H1 (cell line): ENCODE data around the gene ABI3. TPM values are rescaled to one million over a fixed set of nuclear protein-coding genes. Genes with fewer than 3 reads are reported as not detected.
A peak's percentile ranks its signal among the peaks of the same experiment; 100 is the strongest.

Source experiments
- CTCF ChIA-PET: fragments of 300-600 bp; sonication (Branson Sonifier 250); formaldehyde crosslinking; loops from one replicate; lab custom pipeline; 2021; ENCODE audit not compliant: partially characterized antibody; lab: Charles Lee
- POLR2A ChIA-PET: fragments of 300-600 bp; sonication (Branson Sonifier 250); formaldehyde crosslinking; loops from one replicate; lab custom pipeline; 2021; ENCODE audit warnings: inconsistent platforms; ENCODE audit not compliant: partially characterized antibody; lab: Charles Lee
- DNase-seq, 2 experiments: peaks; one replicate each; pipeline versions ENCODE4 v3.0.0 to v3.0.0-alpha.2; 2010 to 2022; ENCODE audit warnings: low spot score in 2 of 2, low read depth in 1 of 2, mixed read lengths in 1 of 2
- FAIRE-seq: peaks from 2 replicates; lab custom pipeline; 2011; peaks lifted over from hg19 to GRCh38; lab: Jason Lieb, UNC
- H2AFZ ChIP-seq: 2 replicates; pipeline ENCODE4 v1.8.1; 2012; ENCODE audit warnings: low read length, inconsistent platforms
- H2AK5ac ChIP-seq: 2 replicates; pipeline ENCODE4 v1.6.1; 2013; ENCODE audit warnings: low read depth, low read length
- H2BK120ac ChIP-seq: replicated peaks from 2 replicates; pipeline ENCODE3; 2013; ENCODE audit warnings: low read depth, low read length, inconsistent platforms
- H2BK12ac ChIP-seq: 2 replicates; pipeline ENCODE4 v1.6.1; 2013; ENCODE audit warnings: low read depth, low read length
- H2BK15ac ChIP-seq: 2 replicates; pipeline ENCODE4 v1.6.1; 2013; ENCODE audit warnings: low read length
- H2BK20ac ChIP-seq: 2 replicates; pipeline ENCODE4 v1.6.1; 2013; ENCODE audit warnings: low read length
- H2BK5ac ChIP-seq: 2 replicates; pipeline ENCODE4 v1.6.1; 2013; ENCODE audit warnings: low read depth, low read length
- H3K14ac ChIP-seq: 2 replicates; pipeline ENCODE4 v1.6.1; 2013; ENCODE audit warnings: inconsistent platforms; ENCODE audit not compliant: insufficient read length
- H3K18ac ChIP-seq: 2 replicates; pipeline ENCODE4 v1.6.1; 2013; ENCODE audit warnings: low read length; ENCODE audit errors: extremely low read depth
- H3K23ac ChIP-seq: 2 replicates; pipeline ENCODE4 v1.6.1; 2013; ENCODE audit warnings: inconsistent platforms; ENCODE audit not compliant: insufficient read length
- H3K23me2 ChIP-seq: 2 replicates; pipeline ENCODE4 v1.6.1; 2013; ENCODE audit warnings: low read depth, low read length
- H3K27ac ChIP-seq: 2 replicates; pipeline ENCODE4 v1.6.1; 2011; ENCODE audit warnings: low read depth, low read length, inconsistent platforms
- H3K27me3 ChIP-seq, 4 experiments: replicated peaks in 1 of 4; 1 replicate in 1 of 4; 2 replicates in 3 of 4; pipeline versions ENCODE4 v1.6.1 to v1.8.1; 2011 to 2013; ENCODE audit warnings: low read length in 3 of 4, mild to moderate bottlenecking in 3 of 4, inconsistent platforms in 2 of 4, mixed read lengths in 2 of 4, moderate library complexity in 1 of 4; ENCODE audit not compliant: control insufficient read depth in 3 of 4, insufficient read depth in 3 of 4; ENCODE audit errors: extremely low read depth in 1 of 4
- H3K36me3 ChIP-seq, 4 experiments: 2 replicates each; pipeline versions ENCODE4 v1.6.1 to v1.8.1; 2011 to 2013; ENCODE audit warnings: mild to moderate bottlenecking in 4 of 4, low read length in 3 of 4, moderate library complexity in 2 of 4, control low read depth in 1 of 4, inconsistent platforms in 1 of 4; ENCODE audit not compliant: insufficient read depth in 4 of 4, control insufficient read depth in 2 of 4
- H3K4ac ChIP-seq: replicated peaks from 2 replicates; pipeline ENCODE3; 2013; ENCODE audit warnings: low read length, low read depth, mixed read lengths, inconsistent platforms; ENCODE audit not compliant: insufficient read length
- H3K4me1 ChIP-seq, 4 experiments: replicated peaks in 1 of 4; 1 replicate in 1 of 4; 2 replicates in 3 of 4; pipeline versions ENCODE4 v1.6.1 to v1.8.1; 2011 to 2013; ENCODE audit warnings: low read length in 3 of 4, inconsistent platforms in 2 of 4, mixed read lengths in 1 of 4; ENCODE audit not compliant: insufficient read depth in 4 of 4, control insufficient read depth in 3 of 4
- H3K4me2 ChIP-seq, 2 experiments: 2 replicates each; pipeline versions ENCODE4 v1.6.1 to v1.8.1; 2011 to 2013; ENCODE audit warnings: low read depth in 2 of 2, low read length in 2 of 2, control low read depth in 1 of 2, inconsistent platforms in 1 of 2, mild to moderate bottlenecking in 1 of 2; ENCODE audit not compliant: insufficient read depth in 1 of 2
- H3K4me3 ChIP-seq, 4 experiments: fragments of 200-600, 300-600 bp in 1 of 4; sonication (generic), shearing (Covaris generic), sonication (Bioruptor Twin) in 1 of 4; 2 replicates each; pipeline versions ENCODE4 v1.5.1 to v1.8.1; 2011 to 2016; ENCODE audit warnings: low read length in 4 of 4, low read depth in 3 of 4, control low read depth in 2 of 4, inconsistent platforms in 2 of 4, mild to moderate bottlenecking in 2 of 4, mixed read lengths in 1 of 4, moderate library complexity in 1 of 4; ENCODE audit not compliant: insufficient read depth in 2 of 4; ENCODE audit errors: extremely low read depth in 1 of 4
- H3K56ac ChIP-seq: replicated peaks from 2 replicates; pipeline ENCODE3; 2013; ENCODE audit warnings: low read depth, mild to moderate bottlenecking, mixed read lengths, low read length, inconsistent platforms; ENCODE audit not compliant: insufficient read length
- H3K79me1 ChIP-seq: 2 replicates; pipeline ENCODE4 v1.6.1; 2013; ENCODE audit warnings: low read depth, low read length, control low read depth
- H3K79me2 ChIP-seq, 2 experiments: 2 replicates each; pipeline versions ENCODE4 v1.6.1 to v1.8.1; 2012 to 2013; ENCODE audit warnings: low read length in 2 of 2, mild to moderate bottlenecking in 2 of 2, inconsistent platforms in 1 of 2; ENCODE audit not compliant: insufficient read depth in 2 of 2, control insufficient read depth in 1 of 2
- H3K9ac ChIP-seq, 4 experiments: replicated peaks in 1 of 4; 1 replicate in 1 of 4; 2 replicates in 3 of 4; pipeline versions ENCODE4 v1.6.1 to v1.8.1; 2011 to 2013; ENCODE audit warnings: low read depth in 3 of 4, low read length in 3 of 4, control low read depth in 2 of 4, mild to moderate bottlenecking in 2 of 4, moderate library complexity in 2 of 4, inconsistent platforms in 1 of 4; ENCODE audit errors: extremely low read depth in 1 of 4
- H3K9me3 ChIP-seq, 2 experiments: 2 replicates each; pipeline versions ENCODE4 v1.6.1 to v1.8.1; 2012 to 2013; ENCODE audit warnings: mild to moderate bottlenecking in 2 of 2, moderate library complexity in 2 of 2, control low read depth in 1 of 2, inconsistent platforms in 1 of 2, low read depth in 1 of 2, low read length in 1 of 2, mixed read lengths in 1 of 2; ENCODE audit not compliant: insufficient read depth in 2 of 2
- H4K20me1 ChIP-seq, 2 experiments: replicated peaks in 1 of 2; 2 replicates each; pipeline versions ENCODE3 to v1.8.1; 2011 to 2013; ENCODE audit warnings: inconsistent platforms in 2 of 2, low read length in 2 of 2, mild to moderate bottlenecking in 1 of 2; ENCODE audit not compliant: insufficient read depth in 2 of 2, control insufficient read depth in 1 of 2
- H4K5ac ChIP-seq: 2 replicates; pipeline ENCODE4 v1.6.1; 2013; ENCODE audit warnings: low read length, low read depth, mixed read lengths, inconsistent platforms; ENCODE audit not compliant: insufficient read length
- H4K8ac ChIP-seq: 2 replicates; pipeline ENCODE4 v1.8.0; 2013; ENCODE audit warnings: mild to moderate bottlenecking, moderate library complexity, low read length, inconsistent platforms; ENCODE audit not compliant: insufficient read depth; ENCODE audit errors: extremely low read depth
- H4K91ac ChIP-seq: replicated peaks from 2 replicates; pipeline ENCODE3; 2013; ENCODE audit warnings: low read length, mixed read lengths, inconsistent platforms; ENCODE audit not compliant: insufficient read length
- CBX8 ChIP-seq: fragments of 300-800, 300-1000 bp; sonication (generic); IDR thresholded peaks from 2 replicates; pipeline ENCODE4 v1.7.1; 2016; ENCODE audit warnings: low read depth, low read length, borderline replicate concordance
- EP300 ChIP-seq, 2 experiments: IDR thresholded peaks; 1 replicate in 1 of 2; 2 replicates in 1 of 2; pipeline ENCODE4 v1.6.1; 2011 to 2012; ENCODE audit warnings: low read depth in 2 of 2, low read length in 2 of 2, mild to moderate bottlenecking in 2 of 2, borderline replicate concordance in 1 of 2, inconsistent platforms in 1 of 2, moderate library complexity in 1 of 2
- JUND ChIP-seq: IDR thresholded peaks from 2 replicates; pipeline ENCODE4 v1.6.1; 2011; ENCODE audit warnings: mild to moderate bottlenecking, improper control_type of control experiment, low read length
- WGBS, 2 experiments: shearing (Covaris generic) in 1 of 2; methylation state at CpG; one replicate each; pipeline versions ENCODE4 v1.1.6 to v1.1.7; 2013 to 2015; ENCODE audit warnings: low lambda C conversion rate in 2 of 2, mixed read lengths in 2 of 2, inconsistent platforms in 1 of 2, low coverage in 1 of 2, missing lambda C conversion rate in 1 of 2; ENCODE audit not compliant: insufficient replicate concordance in 2 of 2, insufficient coverage in 1 of 2, insufficient read length in 1 of 2; ENCODE audit errors: extremely low coverage in 1 of 2, missing lambda C conversion rate in 1 of 2; 5-methylcytosine and 5-hydroxymethylcytosine counted together
- polyA plus RNA-seq, 7 experiments: library from polyadenylated mRNA; depleted of rRNA in 3 of 7; stranded (reverse) in 5 of 7; unstranded in 2 of 7; fragments of >200 nt in 5 of 7; fragments of 200-250 nt in 2 of 7; gene quantifications; 1 replicate in 5 of 7; 2 replicates in 1 of 7; 4 replicates in 1 of 7; pipeline versions ENCODE4 v1.2.1 to v1.2.3, GENCODE V29; 2011 to 2013; ENCODE audit warnings: missing spikeins in 2 of 7, mixed read lengths in 2 of 7
- total RNA-seq: library from RNA; stranded (reverse); fragmentation: NEBNext Ultra II Directional; extraction: Animal tissue kit (Norgen Biotek cat#: 25700); gene quantifications from 2 replicates; pipeline ENCODE4 v1.2.1, GENCODE V29; 2021

ABI3 gene
- total and polyA plus RNA-seq, 2 of the 8 experiments (the other 6 are each of a cell fraction or from before 2014, with no cell fraction given) = 1.3 to 2.5 TPM

DNA sequence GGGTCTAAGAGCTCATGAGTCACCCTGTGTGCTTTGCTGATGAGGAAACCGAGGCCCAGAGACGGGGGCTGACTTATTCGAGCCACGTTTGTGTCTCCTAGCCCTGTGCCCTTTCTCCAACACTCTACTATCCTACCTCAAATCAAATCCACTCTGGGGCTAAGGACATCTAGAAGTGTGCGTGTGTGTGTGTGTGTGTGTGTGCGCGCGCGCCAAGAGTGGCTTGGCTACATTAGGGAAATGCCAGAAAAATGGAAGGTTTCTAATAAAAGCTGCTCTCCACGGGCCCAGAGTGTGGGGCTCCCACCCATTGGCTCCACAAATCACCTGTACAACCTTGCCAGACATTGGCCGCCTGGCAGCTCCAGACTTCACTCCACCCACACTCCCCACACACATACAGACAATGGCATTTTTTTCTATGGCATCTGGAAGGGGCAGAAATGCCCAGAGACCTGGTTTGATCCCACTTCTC, 50.3 kb downstream of the ABI3 start:
- FAIRE-seq (no peak), DNase-seq (no peak)
- no peak overlapping the region for H4K8ac ChIP-seq
- no peak overlapping the region for H3K27ac ChIP-seq
- 60% methylated on average over 11 of the region's 11 CpGs; no CpG with 5 or more reads in 1 of the 2 experiments for WGBS, 2 experiments
- peak overlapping the region; percentile 46 to 67 (median 60); a peak in 7 of 8 replicates for H3K4me3 ChIP-seq
- no peak overlapping the region for H4K91ac ChIP-seq
- CTCF ChIA-PET = interaction anchor here (1.0 to 3.5 kb wide), 13 partner anchors 12 to 310 kb away, joined by 3 to 11 read pairs (median 3); no protein-coding TSS in a partner anchor
- TF ChIP-seq EP300 (IDR thresholded peaks at IDR 0.05; ENCODE audit: borderline replicate concordance in 1 of 2, low read depth in 2 of 2, low read length in 2 of 2) (no peak), JUND (0 out of 2 replicates have a peak, but pooled peaks have one; percentile 9), CBX8 (no peak)
- no peak overlapping the region for H3K9ac ChIP-seq
- H2BK15ac ChIP-seq = 0 out of 2 replicates have a peak overlapping the region, but pooled peaks have one; percentile 46
- no peak overlapping the region for H4K5ac ChIP-seq
- 0 out of 2 replicates have a peak overlapping the region, but pooled peaks have one; percentile 27 for H2BK12ac ChIP-seq
- peak overlapping the region; percentile 45 to 82 for H3K4me2 ChIP-seq
- no peak overlapping the region for H3K14ac ChIP-seq
- H2AK5ac ChIP-seq = no peak overlapping the region
- no peak overlapping the region for H3K18ac ChIP-seq
- H3K79me1 ChIP-seq = no peaks in the 10 kb centered on the region
- no peaks in the 10 kb centered on the region for H3K36me3 ChIP-seq
- H2BK120ac ChIP-seq = no peak overlapping the region
- H3K9me3 ChIP-seq = no peaks in the 10 kb centered on the region
- POLR2A ChIA-PET = interaction anchor here (1.5 to 1.7 kb wide), 2 partner anchors 10 to 330 kb away, joined by 4 read pairs; no protein-coding TSS in a partner anchor
- peaks cover 2 to 16% (median 13%) of the 10 kb centered on the region in 4 experiments; a peak in 6 of 7 replicates for H3K27me3 ChIP-seq
- peaks cover 6% of the 10 kb centered on the region; the same call in 1 of the 2 replicates for H3K23me2 ChIP-seq
- H2BK20ac ChIP-seq = no peak overlapping the region
- H3K79me2 ChIP-seq = no peaks in the 10 kb centered on the region
- H3K56ac ChIP-seq = no peak overlapping the region
- H2AFZ ChIP-seq = peak overlapping the region; percentile 45; the same call in 1 of the 2 replicates
- H3K4me1 ChIP-seq = peaks cover 0 to 3% (median 1%) of the 10 kb centered on the region in 4 experiments; a peak in 1 of 7 replicates
- H4K20me1 ChIP-seq = no peaks in the 10 kb centered on the region
- no peak overlapping the region for H2BK5ac ChIP-seq
- no peak overlapping the region for H3K23ac ChIP-seq
- no peak overlapping the region for H3K4ac ChIP-seq
